HG03571 (cell line): ENCODE data around the gene MAD1L1.
"Not testable (repeated sequence)": the region's sequence is repeated elsewhere in the genome, so short reads cannot be mapped to it uniquely, and the experiment has no call there.

Experiments
- ATAC-seq: cut with Tn5 transposase; IDR thresholded peaks from one replicate; pipeline ENCODE4 v1.9.1; 2021; ENCODE audit not compliant: unreplicated experiment

Gene MAD1L1

GRCh38 chr7:2070151-2070763, 162.5 kb downstream of the MAD1L1 start:
- ATAC-seq = no peak

- ATAC-seq = no peak
These were observed 163.3 kb downstream of the MAD1L1 start for GRCh38 chr7:2069472-2069860.

- ATAC-seq = no peak
These were observed 163.9 kb downstream of the MAD1L1 start for GRCh38 chr7:2068693-2069471.

DNA sequence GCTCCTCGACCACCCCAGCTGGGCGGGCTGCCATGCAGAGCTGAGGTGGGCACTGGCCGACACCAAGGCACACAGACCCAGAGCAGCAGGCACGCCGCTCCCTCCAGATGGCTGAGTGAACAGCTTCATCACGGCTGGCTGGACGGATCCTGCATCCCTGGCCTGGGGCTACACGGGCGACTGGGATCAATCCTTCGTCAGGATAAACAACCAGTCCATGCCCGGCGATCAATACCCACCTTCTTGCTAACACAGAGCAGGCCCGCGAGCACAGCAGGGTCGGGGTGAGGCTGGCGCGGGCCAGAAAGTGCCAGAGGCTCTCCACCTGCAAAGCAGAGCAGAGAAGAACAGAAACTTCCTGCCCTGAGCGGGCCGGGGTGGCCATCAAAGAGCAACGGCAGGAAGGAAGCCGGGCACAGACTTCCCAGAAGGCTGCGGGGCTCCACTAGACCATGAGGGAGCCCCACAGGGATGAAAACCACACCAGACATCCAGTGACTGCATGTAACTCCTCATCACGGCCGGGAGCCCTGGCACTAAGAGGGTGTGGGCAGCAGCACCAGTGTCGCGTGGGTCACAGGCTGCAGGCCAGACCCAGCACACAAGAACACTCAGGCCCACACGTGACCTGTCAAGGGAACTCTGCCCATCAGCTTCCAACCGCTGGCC, 166.4 kb downstream of the MAD1L1 start:
- no peak for ATAC-seq

DNA sequence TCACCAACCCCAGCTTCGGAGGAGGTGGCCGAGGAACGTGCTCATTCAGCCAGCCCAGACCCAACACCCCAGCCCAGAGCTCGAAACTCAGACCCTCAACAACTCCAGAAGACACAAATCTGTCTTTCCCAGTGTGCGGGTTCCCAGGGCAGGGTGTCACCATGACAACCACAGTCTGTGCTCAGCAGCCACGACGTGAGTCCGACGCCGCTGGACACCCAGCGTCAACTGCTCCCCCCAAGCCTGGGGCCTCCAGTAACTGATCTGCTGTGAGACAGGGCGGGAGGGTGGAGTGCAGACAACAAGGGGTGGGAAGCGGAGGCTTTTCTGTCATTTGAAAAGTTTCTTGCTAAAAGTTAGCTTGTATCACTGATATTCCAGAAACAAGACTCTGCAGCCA, 167.2 kb downstream of the MAD1L1 start:
- no peak for ATAC-seq

GRCh38 chr7:2063563-2064260, 169.0 kb downstream of the MAD1L1 start:
- no peak for ATAC-seq

DNA sequence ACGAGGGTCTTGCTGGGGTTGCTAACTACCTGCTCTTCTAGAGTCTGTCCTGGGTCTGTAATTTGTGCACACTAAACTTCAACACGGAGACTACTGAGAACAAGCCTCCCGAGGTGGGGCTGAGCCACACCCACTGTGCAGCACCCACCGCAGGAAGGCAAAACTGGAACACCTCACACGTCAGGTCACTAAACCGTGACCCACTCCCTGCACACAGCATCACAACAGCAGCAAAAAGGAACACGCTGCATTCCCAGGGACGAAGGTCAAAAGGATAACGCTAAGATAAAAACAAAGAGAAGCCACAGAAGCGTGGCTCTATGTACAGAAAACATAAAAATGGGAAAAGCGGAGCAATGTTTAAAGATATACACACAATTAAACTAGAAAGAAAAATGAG, 170.1 kb downstream of the MAD1L1 start:
- ATAC-seq = no peak

GRCh38 chr7:2060701-2061100, 172.0 kb downstream of the MAD1L1 start:
- ATAC-seq = no peak

- ATAC-seq = no peak
These were observed 172.6 kb downstream of the MAD1L1 start for GRCh38 chr7:2059964-2060700.

GRCh38 chr7:2058246-2058645, 174.5 kb downstream of the MAD1L1 start:
- ATAC-seq = not testable (repeated sequence)

DNA sequence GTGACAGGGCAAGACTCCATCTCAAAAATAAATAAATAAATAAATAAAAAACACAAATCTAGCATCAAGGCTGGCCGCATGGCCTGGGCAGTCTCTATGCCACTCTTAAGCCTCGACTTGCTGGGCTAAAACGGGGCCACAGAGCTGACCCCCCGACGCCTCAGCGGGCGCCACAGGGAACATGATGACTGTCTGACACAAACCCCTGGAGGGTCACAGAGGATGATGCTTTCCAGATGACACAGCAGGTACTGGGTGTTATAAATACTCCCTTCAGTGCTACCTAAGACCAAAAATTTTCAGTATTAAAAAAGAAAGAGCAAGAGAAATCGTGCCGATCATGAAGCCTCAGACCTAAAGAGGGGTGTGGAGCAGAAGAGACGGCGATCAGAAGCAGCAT, 176.8 kb downstream of the MAD1L1 start:
- ATAC-seq = no peak

- no peak for ATAC-seq
These were observed 177.8 kb downstream of the MAD1L1 start for GRCh38 chr7:2054927-2055326.

GRCh38 chr7:2053395-2053794, 179.3 kb downstream of the MAD1L1 start:
- no peak for ATAC-seq

GRCh38 chr7:2052657-2053048, 180.1 kb downstream of the MAD1L1 start:
- ATAC-seq = no peak

- no peak for ATAC-seq
These were observed 180.8 kb downstream of the MAD1L1 start for GRCh38 chr7:2051707-2052656.

DNA sequence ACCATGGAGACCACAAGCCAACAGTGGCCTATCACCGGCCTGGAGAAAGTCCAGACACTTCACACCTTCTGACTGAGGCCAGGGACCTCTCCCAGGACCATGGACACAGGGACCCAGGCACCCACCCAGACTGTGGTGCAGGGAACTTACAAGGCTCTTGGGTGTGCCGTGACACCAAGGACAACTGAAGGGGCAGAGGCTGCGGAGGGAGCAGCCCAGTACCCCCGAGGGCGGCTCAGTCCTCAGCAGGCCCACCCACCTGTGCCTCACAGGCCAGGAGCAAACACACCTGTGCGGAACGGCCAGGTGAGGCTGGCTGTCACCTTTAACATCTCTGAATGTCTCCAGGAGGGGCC, 182.3 kb downstream of the MAD1L1 start:
- ATAC-seq = no peak

DNA sequence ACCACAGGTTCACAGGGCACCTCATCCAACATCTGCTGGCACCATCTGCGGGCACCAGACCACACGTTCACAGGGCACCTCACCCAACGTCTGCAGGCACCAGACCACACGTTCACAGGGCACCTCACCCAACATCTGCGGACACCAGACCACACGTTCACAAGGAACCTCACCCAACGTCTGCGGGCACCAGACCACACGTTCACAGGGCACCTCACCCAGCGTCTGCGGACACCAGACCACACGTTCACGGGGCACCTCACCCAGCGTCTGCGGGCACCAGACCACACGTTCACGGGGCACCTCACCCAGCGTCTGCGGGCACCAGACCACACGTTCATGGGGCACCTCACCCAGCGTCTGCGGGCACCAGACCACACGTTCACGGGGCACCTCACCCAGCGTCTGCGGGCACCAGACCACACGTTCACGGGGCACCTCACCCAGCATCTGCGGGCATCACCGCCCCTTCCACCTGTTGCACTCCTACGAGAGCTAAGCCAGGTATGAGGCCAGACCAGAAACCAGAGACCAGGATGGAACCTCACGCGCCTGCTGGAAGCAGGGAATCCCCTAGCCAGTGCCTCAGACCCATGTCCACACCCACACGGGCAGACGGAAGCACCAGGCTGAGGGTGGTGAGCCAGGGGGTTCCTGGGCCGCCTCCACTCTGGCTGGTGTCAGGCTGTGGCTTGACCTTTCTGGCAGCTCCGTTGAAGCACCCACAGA, 182.8 kb downstream of the MAD1L1 start:
- ATAC-seq = no peak

DNA sequence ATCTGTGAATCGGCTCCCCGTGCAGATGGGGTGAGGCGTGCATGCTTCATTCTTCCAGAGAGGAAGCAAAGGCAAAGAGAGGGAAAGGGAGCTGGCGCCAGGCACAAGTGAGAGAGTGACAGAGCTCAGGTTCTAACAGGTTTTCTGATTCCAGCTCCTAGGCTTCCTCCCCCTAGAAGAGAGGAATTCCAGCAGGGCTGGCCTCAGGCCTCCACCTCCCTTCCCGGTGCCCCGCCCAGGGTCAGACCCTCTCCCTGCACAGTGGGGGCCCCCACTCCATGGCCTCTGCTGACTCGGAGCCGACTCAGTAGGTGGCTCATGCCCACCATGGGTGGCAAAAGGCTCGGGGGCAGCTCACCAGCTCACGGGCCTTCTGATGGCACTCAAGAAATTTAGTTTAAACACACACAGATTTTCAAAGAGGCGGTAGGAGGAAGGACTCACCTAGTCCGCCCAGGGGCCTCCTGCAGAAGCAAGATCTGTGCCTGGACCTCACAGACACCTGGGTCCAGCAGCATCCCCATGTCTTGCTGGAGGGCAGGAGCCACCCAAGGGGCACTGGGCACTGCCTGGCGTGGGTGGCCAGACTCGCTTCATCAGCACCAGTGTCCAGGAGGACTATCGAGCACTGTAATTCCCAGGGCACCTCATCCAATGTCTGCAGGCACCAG, 183.5 kb downstream of the MAD1L1 start:
- ATAC-seq = no peak

- no peak for ATAC-seq
These were observed 184.2 kb downstream of the MAD1L1 start for GRCh38 chr7:2048531-2048930.
